Measurements from ENCODE around the gene PLCB3.

Gene PLCB3

GRCh38 chr11:64251016-64251752 lies at the start of gene PLCB3:
PLCB3 (plus strand) TSS chr11:64251530; CDS start chr11:64251650, 120 bp downstream.
- TF ChIP-seq, protein P1, sequence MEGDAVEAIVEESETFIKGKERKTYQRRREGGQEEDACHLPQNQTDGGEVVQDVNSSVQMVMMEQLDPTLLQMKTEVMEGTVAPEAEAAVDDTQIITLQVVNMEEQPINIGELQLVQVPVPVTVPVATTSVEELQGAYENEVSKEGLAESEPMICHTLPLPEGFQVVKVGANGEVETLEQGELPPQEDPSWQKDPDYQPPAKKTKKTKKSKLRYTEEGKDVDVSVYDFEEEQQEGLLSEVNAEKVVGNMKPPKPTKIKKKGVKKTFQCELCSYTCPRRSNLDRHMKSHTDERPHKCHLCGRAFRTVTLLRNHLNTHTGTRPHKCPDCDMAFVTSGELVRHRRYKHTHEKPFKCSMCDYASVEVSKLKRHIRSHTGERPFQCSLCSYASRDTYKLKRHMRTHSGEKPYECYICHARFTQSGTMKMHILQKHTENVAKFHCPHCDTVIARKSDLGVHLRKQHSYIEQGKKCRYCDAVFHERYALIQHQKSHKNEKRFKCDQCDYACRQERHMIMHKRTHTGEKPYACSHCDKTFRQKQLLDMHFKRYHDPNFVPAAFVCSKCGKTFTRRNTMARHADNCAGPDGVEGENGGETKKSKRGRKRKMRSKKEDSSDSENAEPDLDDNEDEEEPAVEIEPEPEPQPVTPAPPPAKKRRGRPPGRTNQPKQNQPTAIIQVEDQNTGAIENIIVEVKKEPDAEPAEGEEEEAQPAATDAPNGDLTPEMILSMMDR (IDR thresholded peaks at IDR 0.05) = peak; percentile 83

DNA sequence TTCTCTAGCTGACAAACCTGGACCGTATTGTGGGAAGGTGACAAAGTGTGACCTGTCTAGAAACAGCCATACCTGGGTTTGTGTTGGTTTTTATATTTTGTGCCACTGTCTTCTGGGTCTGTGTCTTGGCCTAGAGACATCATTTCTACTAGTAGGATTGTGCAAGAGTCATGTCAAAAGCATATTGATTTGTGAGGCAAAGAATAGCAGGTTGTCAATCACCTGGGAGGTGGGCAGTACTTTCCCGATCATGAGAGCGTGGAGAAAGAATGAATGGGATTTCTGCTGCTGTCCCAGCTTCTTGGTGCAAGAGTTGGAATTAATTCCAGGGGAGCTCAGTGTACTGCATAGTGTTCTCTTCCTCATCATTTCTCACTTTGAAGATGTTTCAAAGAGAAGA lies 49.8 kb upstream of the PLCB3 start:
- TF ChIP-seq, protein P1 (IDR thresholded peaks at IDR 0.05) = no peak

GRCh38 chr11:64202992-64203391 lies 48.3 kb upstream of the PLCB3 start:
- TF ChIP-seq, protein P1 (IDR thresholded peaks at IDR 0.05) = no peak

- TF ChIP-seq, protein P1 (IDR thresholded peaks at IDR 0.05) = no peak
Observed at GRCh38 chr11:64203421-64204079, 47.8 kb upstream of the PLCB3 start.

DNA sequence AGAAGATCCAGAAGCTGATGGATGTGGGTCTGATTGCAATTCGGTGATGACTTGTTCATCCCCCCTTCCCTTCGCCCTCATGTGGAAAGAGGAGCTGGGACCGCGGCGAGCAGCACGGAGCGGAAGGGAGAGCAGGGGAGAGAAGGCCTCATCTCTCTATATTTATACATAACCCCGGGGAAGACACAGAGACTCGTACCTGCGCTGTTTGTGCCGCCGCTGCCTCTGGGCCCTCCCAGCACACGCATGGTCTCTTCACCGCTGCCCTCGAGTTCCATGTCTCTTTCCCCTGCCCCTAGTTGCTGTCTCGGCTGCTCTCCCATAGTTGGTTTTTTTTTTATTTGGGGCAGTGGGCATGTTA lies 47.3 kb upstream of the PLCB3 start:
- TF ChIP-seq, protein P1 (IDR thresholded peaks at IDR 0.05) = no peak

DNA sequence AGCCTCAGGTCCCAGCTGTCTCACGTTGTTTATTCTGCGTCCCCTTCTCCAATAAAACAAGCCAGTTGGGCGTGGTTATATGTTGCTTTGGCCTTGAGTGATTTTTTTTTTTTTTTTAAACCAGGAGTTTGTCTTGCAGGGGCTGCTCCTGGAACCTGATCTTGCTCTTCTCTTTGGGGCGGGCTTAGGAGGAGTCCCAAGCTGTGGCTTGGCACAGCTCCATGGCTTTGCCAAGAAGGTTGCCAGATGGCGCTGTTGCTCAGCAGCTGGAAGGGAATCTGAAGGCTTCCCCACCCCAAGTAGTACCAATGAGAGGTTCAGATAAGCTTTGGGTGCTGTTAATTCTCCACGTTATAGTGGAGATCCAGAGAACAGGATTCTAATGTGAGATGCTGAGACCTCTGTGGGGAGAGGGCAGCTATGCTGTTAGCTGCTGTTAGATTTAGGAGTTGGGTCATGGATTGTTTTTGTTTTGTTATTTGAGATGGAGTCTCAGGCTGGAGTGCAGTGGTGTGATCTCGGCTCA lies 46.8 kb upstream of the PLCB3 start:
- TF ChIP-seq, protein P1 (IDR thresholded peaks at IDR 0.05) = peak; percentile 62

- TF ChIP-seq, protein P1 (IDR thresholded peaks at IDR 0.05) = no peak
Observed at GRCh38 chr11:64206457-64207255, 44.7 kb upstream of the PLCB3 start, which contains the start of gene FERMT3. FERMT3 (plus strand) TSS chr11:64206721; CDS start chr11:64207365, 644 bp downstream.
